ENCODE results near the gene XPNPEP1. TPM values are rescaled to one million over a fixed set of nuclear protein-coding genes. Genes with fewer than 3 reads are reported as not detected.
A peak's percentile ranks its signal among the peaks of the same experiment; 100 is the strongest.

XPNPEP1 gene
- polyA plus RNA-seq, 3 donors = 80.8 to 90.9 (median 87.2) TPM

GRCh38 chr10:109855746-109856145 is 67.6 kb downstream of the XPNPEP1 start:
- DNase-seq (ENCODE audit: extremely low read depth in 1 of 11, low read depth in 9 of 11, low spot score in 4 of 11) = no peak

GRCh38 chr10:109853921-109854320 is 69.4 kb downstream of the XPNPEP1 start:
- DNase-seq (ENCODE audit: extremely low read depth in 1 of 11, low read depth in 9 of 11, low spot score in 4 of 11) = no peak

- peak in 10 of 11 donors; percentile 48 to 79 (median 65) for DNase-seq (ENCODE audit: extremely low read depth in 1 of 11, low read depth in 9 of 11, low spot score in 4 of 11)
Observed at GRCh38 chr10:109852475-109853037, 70.8 kb downstream of the XPNPEP1 start.

GRCh38 chr10:109851616-109852474 is 71.5 kb downstream of the XPNPEP1 start:
- DNase-seq (ENCODE audit: extremely low read depth in 1 of 11, low read depth in 9 of 11, low spot score in 4 of 11) = no peak

- no peak for DNase-seq (ENCODE audit: extremely low read depth in 1 of 11, low read depth in 9 of 11, low spot score in 4 of 11)
Observed at GRCh38 chr10:109846832-109847231, 76.5 kb downstream of the XPNPEP1 start.

GRCh38 chr10:109845308-109845707 is 78.0 kb downstream of the XPNPEP1 start:
- DNase-seq (ENCODE audit: extremely low read depth in 1 of 11, low read depth in 9 of 11, low spot score in 4 of 11) = no peak

GRCh38 chr10:109838592-109839244 is 84.6 kb downstream of the XPNPEP1 start:
- DNase-seq (ENCODE audit: extremely low read depth in 1 of 11, low read depth in 9 of 11, low spot score in 4 of 11) = no peak

GRCh38 chr10:109837384-109837783 is 85.9 kb downstream of the XPNPEP1 start:
- no peak for DNase-seq (ENCODE audit: extremely low read depth in 1 of 11, low read depth in 9 of 11, low spot score in 4 of 11)

- no peak for DNase-seq (ENCODE audit: extremely low read depth in 1 of 11, low read depth in 9 of 11, low spot score in 4 of 11)
Observed at GRCh38 chr10:109835257-109835656, 88.1 kb downstream of the XPNPEP1 start.

GRCh38 chr10:109831846-109832245 is 91.5 kb downstream of the XPNPEP1 start:
- DNase-seq (ENCODE audit: extremely low read depth in 1 of 11, low read depth in 9 of 11, low spot score in 4 of 11) = no peak

GRCh38 chr10:109824206-109824605 is 99.1 kb downstream of the XPNPEP1 start:
- no peak for DNase-seq (ENCODE audit: extremely low read depth in 1 of 11, low read depth in 9 of 11, low spot score in 4 of 11)

GRCh38 chr10:109823196-109823595 is 100.1 kb downstream of the XPNPEP1 start:
- no peak for DNase-seq (ENCODE audit: extremely low read depth in 1 of 11, low read depth in 9 of 11, low spot score in 4 of 11)

- DNase-seq (ENCODE audit: extremely low read depth in 1 of 11, low read depth in 9 of 11, low spot score in 4 of 11) = no peak
Observed at GRCh38 chr10:109821672-109822071, 101.6 kb downstream of the XPNPEP1 start.

GRCh38 chr10:109820620-109821405 is 102.5 kb downstream of the XPNPEP1 start:
- no peak for DNase-seq (ENCODE audit: extremely low read depth in 1 of 11, low read depth in 9 of 11, low spot score in 4 of 11)

GRCh38 chr10:109819807-109820206 is 103.5 kb downstream of the XPNPEP1 start:
- DNase-seq (ENCODE audit: extremely low read depth in 1 of 11, low read depth in 9 of 11, low spot score in 4 of 11) = no peak
